Renal pelvis (tissue), 4 donors: ENCODE results near the gene TFR2. TPM values are rescaled to one million over a fixed set of nuclear protein-coding genes. Genes with fewer than 3 reads are reported as not detected.

Source experiments
- DNase-seq: peaks from one replicate; pipeline ENCODE4 v3.0.0-alpha.2; 2013
- polyA plus RNA-seq, 3 donors: library from polyadenylated mRNA; unstranded; fragments of 120-200 nt; gene quantifications; one replicate each; pipeline ENCODE4 v1.2.1, GENCODE V29; 2013; ENCODE audit not compliant: insufficient read length in 3 of 3

The TFR2 gene
- polyA plus RNA-seq, 3 donors = 0.80 to 1.2 (median 1.1) TPM

DNA sequence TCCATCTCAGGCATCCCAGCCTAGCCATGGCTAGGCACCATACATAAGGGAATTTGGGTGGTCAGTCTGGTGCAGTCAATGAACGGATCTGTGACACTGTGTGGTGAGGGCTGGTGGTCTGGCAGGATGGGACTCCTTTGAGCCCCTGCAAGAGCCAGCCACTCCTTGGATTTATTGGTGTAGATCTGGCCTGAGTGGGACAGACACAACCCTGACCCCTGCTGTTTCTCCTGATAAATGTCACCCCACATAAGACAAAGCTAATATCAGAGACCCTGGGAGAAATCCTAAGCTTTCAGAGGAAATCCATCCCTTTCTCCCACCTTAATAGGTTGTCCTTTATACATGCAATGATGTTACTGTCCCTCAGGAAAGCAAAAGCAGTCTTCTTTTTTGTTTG is 52.9 kb downstream of the TFR2 start:
- no peak for DNase-seq

DNA sequence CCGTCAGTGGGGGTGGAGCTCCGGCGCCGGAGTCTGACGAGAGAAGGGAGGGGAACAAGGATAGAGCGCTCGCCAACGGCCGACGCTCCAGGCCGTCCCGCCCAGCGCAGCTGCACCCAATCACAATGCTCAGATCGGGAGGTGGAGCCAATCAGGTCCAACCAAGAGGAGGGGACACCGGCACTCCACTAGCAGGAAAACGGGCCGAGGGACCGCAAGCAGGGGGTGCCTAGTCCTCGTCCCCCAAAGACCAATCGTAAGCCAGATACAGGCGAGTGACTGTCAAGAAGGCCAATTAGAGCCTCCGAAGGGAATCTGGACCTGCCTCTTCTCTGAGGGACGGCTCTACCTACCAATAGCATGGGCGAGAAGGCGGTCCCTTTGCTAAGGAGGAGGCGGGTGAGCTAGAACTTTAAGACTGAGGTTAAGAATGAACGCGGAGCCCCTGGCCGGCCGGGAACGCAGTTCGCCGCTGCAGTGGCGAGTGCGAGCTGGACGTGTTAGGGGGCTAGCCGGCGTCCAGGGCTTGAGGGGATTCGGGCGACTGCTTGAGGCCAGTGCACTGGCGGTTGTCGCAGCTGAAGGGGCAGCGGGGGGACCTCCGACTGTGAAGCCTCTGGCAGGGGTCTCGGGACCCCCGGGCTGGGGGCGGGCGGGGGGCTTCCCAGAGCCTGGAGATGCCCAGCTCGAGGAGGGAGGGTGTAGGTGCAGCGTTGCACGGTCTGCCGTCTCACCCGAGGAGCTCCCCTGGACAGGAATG is 54.9 kb downstream of the TFR2 start, which contains the start of gene FBXO24:
TSS of gene FBXO24 (plus strand) at position 63 of the 760 bp plus-strand sequence. CDS start at position 361, 298 bp downstream.
- peak; percentile 100 for DNase-seq

DNA sequence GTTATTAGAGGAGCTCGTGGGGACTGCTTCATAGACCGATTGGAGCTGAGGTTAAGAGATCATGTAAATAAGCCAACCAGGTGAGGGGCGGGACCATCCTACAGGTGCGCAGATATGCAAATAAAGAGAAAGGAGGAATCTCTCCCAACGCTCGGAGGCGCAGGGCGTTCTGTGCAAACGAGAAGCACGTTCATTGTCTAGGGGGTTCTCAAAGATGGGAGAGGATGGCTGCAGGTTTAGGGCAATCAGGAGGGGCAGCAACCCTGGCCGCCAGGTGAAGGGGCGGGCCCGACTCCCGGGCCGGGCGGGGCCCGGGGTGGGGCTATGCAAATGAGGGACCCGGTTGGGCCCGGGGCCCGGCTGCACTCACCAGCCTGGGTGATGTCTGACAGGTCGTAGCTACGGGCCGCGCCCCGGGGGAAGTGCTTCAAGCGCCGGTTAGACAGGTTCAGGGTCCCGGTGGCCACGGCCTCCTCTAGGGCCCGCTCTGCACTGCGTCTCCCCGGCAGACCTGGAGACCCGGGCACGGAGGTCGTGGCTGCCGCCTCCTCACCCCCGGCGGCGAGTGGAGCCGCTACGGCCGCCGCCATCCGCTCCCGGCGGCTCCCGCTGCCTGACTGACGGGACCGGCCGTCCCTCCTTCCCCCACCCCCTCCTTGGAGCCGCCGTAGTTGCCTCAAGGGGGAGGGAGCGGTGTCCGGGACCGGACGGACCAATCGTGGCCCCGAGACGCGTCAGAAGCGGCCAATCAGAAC is 55.7 kb downstream of the TFR2 start, which contains the start of gene LRCH4:
TSS of gene LRCH4 (minus strand) at position 619 of the 755 bp plus-strand sequence. CDS start at position 590, 29 bp downstream.
- no peak for DNase-seq

DNA sequence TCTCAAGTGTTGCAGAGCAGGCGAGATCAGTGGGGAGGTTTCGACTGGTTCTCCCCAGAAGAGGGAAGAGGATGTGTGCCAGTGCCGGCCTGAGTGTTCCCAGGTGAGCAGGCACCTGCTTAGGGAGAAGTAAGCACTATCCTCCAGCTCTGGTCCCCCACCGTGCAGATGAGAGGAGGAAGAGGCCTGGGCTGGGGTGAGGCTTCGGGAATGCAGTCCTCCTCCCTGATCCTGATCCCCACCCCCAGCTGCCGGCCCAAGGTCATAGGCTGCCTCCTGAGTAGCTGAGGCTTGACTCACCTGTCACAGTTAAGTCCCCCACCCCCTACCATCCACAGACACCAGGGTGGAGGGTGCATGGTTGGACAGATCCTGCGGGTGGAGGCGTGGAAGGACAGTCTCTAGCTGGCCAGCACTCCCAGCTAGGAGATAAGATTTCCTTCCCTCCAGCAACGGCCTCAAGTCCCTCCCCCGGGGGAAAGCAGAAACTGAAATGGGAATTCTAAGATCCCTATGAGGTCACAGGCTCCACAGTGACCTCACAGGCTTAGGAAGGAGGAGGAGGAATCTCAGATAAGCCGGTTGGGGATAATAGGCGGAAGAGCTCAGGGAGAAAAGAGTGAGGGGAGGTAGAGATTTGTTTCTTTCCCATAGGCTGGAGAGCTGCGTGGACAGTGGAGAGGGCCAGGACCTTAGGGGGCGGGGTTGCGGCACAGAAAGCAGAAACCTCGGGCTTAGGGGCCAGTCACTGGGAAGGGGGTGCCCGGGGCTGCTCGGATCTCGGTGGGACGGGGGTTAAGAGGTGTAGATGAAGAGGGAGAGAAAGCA is 56.5 kb downstream of the TFR2 start:
- DNase-seq = no peak

DNA sequence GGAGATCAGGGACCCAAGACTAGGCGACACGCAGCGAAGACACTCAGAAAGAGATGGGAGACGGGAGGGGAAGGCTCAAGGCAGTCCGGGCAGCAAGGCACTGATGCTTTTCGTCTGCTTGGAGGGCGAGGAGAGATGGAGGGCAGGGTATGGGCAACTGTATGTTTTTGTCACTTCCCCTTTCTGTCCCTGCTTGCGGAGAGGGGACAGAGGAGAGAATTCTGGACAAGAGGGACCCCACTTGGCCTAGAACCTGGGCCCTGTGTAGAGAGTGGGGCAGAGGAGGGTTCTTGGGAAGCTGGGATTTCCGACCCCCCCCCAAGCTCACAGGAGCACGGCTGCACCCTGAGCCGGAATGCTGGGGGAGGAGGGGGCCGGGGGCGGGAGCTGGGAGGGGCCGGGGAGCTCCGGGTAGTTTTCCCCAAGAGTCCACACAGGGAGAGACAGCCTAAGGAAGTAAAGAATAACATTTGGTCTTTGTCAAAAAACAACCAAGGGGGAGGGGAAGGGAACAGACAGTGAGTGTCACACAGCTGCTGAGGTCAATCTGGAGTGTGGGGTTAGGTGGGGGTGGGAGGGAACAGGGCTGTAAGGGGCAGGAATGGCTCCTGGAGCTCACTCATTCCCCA is 57.2 kb downstream of the TFR2 start:
- DNase-seq = no peak

DNA sequence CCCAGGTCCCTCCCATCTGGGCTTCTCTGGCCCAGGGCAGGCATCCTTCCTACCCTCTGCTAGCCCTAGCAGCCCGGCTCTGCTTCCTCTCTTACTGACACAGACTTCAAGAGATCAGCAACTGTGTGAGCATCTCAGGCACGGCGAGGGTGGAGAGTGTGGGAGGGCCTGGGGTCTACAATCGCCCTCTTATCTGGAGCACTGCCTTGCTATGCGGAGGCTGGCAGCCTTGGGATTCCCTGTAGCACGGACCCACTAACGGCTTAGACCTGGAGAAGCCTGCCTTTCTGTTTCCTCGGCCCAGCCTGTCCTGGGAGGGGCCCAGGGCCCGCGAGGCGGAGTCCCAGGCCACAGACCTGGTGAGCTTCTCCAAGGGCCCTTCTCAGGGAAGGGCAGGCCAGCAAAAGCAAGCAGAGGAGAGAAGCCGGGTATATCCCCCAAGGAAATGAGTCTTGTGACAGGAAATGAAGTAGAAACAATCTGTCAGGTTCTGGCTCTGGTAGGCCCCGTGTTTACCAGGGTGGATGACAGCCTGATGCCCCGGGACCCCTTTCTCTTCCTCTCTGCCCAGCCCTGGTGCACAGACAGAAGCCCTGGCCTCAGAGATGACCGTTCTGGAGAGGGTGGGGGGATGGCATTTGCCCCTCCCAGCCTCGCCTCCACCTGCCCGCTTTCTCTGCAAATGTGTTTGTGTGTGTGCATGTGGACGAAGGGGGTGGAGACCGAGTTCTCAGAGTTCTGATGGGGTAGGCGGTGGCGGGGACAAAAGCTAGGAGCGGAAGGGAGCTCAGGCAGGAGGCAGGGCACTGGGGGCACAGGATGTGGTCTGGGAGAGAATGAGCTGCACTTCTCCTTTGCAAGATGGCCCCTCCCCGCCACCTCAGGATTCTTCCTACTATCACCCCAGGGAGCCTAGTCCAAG is 58.0 kb downstream of the TFR2 start:
- DNase-seq = no peak

DNA sequence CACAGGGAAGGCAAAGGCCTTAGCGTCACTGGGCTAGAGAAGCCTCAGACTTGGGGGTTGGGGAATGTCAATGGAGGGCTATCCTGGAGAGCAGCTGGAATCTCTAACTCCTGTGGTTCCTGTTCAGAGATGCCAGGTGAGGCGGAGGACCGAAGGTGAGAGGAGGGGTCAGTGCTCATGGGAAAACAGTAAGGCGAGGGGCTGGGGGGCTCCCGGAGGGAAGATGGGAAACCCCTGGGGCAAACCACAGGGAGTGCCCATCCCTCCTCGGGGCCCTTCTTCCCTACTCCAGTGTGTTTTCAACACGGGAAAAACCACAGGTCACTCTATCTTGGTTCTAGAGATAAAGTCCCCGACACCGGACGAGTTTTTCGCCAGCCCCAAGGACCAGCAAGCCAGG is 58.7 kb downstream of the TFR2 start:
- no peak for DNase-seq

DNA sequence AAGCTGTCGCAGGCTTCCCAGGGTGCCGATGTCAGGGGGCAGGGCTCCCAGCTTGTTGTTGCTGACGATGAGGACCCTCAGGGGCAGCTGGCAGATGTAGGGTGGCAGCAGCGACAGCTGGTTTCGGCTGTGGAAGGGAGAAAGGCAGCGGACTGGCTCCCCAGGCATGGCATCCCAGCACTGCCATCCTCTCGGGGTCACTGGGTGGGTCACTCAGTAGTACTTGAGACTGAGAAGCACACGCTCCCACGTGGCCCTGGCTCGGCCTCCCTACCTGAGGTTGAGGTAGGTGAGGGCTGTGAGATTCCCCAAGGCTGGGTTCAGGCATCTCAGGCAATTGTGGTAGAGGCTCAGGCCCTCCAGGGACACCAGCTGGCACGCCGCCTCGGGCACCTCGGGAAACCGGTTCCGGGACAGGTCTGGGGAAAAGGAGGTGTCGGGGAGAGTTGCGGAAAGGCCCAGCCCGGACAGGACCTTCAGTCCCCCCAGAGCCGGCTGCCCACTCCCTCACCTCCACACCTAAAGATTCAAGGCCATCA is 59.2 kb downstream of the TFR2 start:
- DNase-seq = no peak

DNA sequence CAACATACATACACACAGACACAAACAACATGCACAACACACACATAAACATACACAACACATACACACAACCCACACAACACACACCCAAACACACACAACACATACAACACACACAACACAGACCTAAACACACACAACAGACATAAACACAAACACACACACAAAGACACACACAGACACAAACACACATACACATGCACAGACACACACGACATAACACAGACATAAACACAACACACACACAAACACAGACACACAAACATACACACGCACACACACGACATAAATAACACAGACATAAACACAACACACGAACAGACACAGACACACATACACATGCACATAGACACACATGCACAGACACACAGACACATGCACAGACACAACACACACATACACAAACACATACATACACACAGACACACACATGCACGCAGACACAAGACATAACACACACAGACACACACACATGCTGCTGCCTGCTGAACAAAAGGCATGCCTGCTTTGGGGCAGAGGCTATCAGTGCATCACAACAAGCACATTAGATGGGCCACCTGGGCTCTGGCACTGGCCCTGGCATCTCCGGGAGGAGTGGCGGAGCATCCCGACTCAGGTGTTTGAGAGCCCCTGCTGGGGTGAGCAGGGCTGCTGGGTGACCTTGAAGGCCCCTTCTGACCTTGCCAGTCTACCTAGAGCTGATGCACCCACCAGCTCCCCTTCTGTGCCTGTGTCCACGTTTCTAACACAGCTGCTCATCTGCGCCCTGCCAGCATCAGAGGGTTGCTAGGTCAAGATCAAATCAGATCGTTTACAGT is 60.7 kb downstream of the TFR2 start:
- DNase-seq = no peak

DNA sequence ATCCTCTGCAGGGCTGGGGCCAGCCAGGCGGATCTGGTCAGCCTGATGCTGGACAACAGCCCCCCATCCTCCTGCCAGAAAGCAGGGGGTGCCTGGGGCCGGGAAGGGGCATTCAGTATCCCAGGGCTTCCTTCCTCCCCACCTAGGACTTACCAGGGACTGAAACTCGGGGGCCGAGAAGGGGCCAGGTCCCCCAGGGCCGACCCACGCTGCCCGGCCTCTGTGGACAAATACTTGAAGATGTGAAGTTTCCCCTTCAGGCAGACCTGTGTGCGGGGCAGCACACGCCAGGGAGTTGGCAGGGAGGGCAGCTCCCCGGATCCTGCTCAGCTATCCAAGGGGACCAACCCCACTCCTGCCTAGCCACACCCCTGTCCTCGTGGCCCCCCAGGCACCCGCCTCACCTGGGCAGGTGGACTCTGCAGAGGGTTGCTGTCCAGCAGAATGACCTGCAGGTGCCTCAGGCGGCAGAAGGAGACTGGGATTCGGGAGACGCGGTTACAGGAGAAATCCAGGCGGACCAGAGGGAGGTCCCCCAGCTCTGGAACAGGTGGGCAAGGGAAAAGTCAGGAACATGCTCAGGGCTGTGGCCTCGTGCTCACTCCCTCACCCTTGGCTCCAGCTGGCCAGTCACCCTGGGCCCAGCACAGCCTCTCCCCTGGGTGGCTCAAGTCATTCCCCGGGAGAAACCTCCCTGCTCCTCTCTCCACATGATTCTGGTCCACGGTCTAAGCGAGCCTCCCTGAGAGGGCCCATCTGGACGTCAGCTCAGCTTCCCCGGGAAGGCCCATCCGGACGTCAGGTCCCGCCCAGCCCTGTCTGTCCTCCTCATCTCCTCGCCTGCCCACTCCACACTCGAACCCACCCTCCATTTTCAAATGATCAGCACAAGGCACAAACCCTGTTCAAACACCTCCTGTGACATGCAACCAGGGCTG is 62.8 kb downstream of the TFR2 start:
- no peak for DNase-seq

DNA sequence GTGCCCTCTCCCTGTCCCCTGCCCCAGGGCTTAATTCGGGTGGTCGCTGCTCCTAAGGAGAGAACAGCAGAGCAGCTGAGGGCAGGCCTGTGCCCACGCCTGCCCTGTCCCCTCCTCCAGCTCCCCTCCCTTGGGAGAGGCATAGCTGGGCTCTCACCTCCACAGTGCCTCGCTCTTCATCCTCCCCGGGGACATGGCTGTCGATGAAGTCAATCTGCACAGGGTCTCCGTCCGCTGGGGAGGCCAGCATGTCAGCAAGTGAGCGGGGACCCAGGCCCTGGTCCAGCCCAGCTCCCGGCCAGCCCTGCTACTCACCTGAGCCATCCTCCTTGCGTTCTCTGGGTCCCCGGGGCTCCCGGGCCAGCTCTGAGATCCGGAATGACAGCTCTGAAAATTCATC is 63.8 kb downstream of the TFR2 start:
- no peak for DNase-seq

DNA sequence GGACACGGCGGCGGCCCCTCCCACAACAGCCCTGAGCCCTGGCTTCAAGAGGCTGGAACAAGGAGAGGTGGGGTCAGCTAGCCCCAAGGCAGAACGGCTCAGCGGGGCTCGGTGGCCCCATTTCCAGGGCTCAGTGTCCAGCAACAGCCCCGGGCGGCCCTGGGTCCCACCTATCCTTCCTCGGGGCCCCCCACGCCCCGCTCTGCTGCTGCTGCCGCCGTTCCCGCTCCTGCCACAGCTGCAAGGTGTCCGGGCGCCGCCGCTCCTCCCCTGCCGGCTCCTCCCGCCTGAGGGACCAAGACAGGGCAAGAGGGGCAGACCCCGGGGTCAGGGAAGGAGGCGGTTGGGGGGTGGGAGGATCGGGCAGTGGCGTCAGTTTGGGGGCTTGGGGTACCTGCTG is 64.2 kb downstream of the TFR2 start:
- DNase-seq = no peak

DNA sequence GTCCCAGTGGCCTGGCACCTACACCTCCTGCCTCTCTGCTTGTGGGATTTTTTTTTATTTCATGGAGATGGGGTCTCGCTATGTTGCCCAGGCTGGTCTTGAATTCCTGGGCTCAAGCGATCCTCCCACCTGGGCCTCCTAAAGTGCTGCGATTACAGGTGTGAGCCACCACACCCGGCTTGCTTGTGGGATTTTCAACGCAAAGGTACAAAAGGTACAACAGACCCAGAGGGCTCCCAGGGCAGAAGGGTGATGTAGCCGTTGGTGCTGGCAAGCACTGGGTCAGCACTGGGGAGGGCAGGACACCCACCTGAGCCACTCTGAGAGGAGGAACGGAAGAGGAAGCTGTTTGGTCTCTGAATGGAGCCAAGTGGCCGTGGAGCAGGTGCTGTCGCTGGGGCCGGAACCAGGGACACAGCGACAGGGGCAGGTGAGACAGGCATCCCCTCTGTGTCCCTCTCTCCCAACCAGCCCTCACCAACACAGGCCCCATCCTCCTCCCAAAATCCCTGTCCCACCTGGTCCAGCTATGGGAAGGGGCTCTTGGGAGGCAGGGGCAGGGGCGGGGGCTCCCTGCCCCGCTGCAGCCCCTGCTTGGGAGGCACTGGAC is 64.9 kb downstream of the TFR2 start:
- no peak for DNase-seq

DNA sequence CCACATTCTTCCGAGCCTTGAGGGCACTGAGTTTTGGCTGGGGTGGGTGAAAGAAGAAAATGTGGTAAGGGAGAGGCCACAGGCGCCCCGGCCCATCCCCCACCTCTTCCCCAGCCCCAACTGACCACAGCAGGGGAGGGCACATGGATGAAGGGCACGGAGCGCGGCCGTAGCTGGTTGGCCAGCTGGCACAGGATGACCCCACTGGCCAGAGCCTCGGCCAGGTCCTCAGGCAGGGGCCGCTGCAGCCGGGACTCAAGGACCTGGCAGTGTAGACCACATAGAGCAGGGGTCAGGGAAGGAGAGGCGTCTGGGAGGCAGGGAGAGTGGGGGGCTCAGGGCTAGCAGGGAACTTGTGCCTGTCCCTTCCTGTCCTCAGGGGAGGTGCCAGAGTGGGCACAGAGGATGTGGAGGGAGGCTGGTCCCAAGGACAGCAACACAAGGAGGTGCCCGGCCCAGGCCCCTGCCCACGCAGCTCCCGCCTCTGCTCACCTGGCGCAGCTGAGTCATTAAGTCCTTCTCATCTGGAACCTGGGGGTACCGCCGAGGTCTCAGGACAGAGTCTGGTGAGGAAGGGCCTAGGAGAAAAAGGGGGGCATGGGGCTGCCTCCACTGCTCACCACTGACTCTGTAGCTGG is 65.5 kb downstream of the TFR2 start:
- DNase-seq = no peak

DNA sequence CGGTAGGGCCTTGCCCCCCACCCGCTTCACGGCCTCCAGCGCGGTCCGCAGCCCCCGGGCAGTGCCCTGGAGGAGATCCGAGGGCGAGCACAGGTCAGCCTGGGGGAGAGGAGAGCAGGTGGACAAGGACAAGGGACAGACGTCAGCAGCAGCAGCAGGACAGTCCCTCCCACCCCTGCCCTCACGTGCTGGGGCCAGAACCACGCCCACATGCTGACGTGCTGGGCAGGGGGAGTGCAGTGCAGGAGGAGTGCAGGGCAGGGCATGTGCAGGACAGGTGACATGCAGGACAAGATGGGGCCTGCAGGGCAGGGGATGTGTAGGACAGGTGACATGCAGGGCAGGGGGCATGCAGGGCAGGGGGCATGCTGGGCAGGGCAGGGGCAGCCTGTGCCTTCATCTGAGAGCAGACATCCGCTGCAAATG is 66.1 kb downstream of the TFR2 start:
- no peak for DNase-seq

DNA sequence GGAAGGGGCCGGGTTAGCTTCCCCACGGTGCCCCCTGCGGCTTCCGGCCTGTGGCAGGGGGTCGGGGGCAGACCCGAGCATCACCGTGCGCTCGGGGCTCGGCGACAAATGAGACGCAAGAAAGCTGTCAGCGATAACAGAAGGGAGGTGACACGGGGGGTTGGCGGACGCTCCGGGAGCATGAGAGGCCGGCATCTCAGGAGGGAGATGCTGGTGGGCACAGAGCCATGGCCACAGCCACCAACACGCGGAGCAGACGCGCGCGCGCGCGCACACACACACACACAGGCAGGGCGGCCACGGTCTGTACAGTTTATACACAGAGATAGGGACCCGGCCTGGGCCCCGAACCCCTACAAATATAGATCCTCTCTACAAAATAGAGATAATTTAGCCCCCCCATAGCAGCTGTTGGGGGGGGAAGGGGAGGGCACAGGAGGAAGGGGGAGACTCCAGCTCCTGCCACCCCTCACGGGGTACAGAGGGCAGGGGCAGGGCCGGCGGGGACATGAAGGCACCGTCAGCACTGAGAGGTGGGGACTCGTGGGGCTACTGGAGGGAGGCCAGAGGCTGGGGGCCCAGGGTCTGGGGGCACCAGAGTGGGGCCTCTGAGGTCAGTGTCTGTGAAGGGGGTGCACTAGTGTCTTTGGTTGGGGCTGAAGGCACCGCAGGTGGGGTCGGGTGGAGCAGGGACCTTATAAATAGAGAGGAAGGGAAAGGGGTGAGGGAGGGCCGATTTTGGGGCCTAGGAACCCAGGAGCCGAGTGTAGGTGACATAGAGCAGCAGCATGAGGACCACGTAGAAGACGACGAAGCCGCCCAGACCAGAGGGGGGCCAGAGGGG is 66.8 kb downstream of the TFR2 start:
- no peak for DNase-seq
